HepG2 (cell line): Measurements from ENCODE around the gene TEX261. TPM values are rescaled to one million over a fixed set of nuclear protein-coding genes. Genes with fewer than 3 reads are reported as not detected.

Experiments used
- ARNT2 ChIP-seq: sonication (generic); formaldehyde crosslinking; IDR thresholded peaks from 2 replicates; pipeline ENCODE4 v1.8.0; 2022; ENCODE audit warnings: mild to moderate bottlenecking, low read depth, missing genetic modification reagents, moderate library complexity
- ELF1 ChIP-seq: sonication (generic); formaldehyde crosslinking; IDR thresholded peaks from 2 replicates; pipeline ENCODE4 v1.4.0; 2020; ENCODE audit warnings: missing genetic modification reagents
- FOXK1 ChIP-seq: sonication (generic); formaldehyde crosslinking; IDR thresholded peaks from 2 replicates; pipeline ENCODE4 v1.4.0; 2020; ENCODE audit warnings: low read depth, missing genetic modification reagents, borderline replicate concordance
- IKZF1 ChIP-seq: fragments of 450-650 bp; IDR thresholded peaks from 2 replicates; pipeline ENCODE4 v1.7.1; 2016
- KMT2A ChIP-seq: sonication (generic); formaldehyde crosslinking; IDR thresholded peaks from 2 replicates; pipeline ENCODE4 v1.4.0; 2020; ENCODE audit warnings: missing genetic modification reagents
- NFAT5 ChIP-seq: sonication (generic); formaldehyde crosslinking; IDR thresholded peaks from 2 replicates; pipeline ENCODE4 v1.4.0; 2020; ENCODE audit warnings: missing genetic modification reagents
- SOX6 ChIP-seq, 2 experiments: fragments of 450-650 bp in 1 of 2; sonication (generic) in 1 of 2; formaldehyde crosslinking in 1 of 2; IDR thresholded peaks; 2 replicates each; pipeline versions ENCODE4 v1.4.0 to v1.6.1; 2017 to 2020; ENCODE audit warnings: antibody characterized with exemption in 1 of 2, mild to moderate bottlenecking in 1 of 2, missing genetic modification reagents in 1 of 2
- ZBTB10 ChIP-seq: sonication (generic); formaldehyde crosslinking; IDR thresholded peaks from 2 replicates; pipeline ENCODE4 v1.4.0; 2020; ENCODE audit warnings: missing genetic modification reagents, borderline replicate concordance
- ZNF788 ChIP-seq: sonication (generic); formaldehyde crosslinking; IDR thresholded peaks from 2 replicates; pipeline ENCODE4 v1.5.0; 2020; ENCODE audit warnings: mild to moderate bottlenecking, missing genetic modification reagents, borderline replicate concordance
- polyA plus RNA-seq, 8 experiments: library from polyadenylated mRNA; depleted of rRNA in 3 of 8; stranded (reverse) in 7 of 8; unstranded in 1 of 8; fragments of >200 nt; fragmentation: Illumina TruSeq in 4 of 8; extraction: Trizol in 4 of 8; gene quantifications; 2 replicates each; pipeline versions ENCODE4 v1.2.1 to v1.2.3, GENCODE V29; 2011 to 2016; ENCODE audit warnings: low read depth in 4 of 8, missing spikeins in 1 of 8, mixed read lengths in 1 of 8; ENCODE audit not compliant: insufficient read depth in 1 of 8
- total RNA-seq, 5 experiments: library from RNA; depleted of rRNA; stranded (reverse); fragments of >200 nt; fragmentation: Illumina TruSeq; extraction: Trizol; gene quantifications; 2 replicates each; pipeline ENCODE4 v1.2.3, GENCODE V29; 2016; ENCODE audit warnings: low read depth in 1 of 5

Gene TEX261
- total and polyA plus RNA-seq, 2 of the 13 experiments (the other 11 are each of a cell fraction or from before 2014, with no cell fraction given), result 43.8 to 78.7 TPM

- TF ChIP-seq NFAT5 (no peak), ZNF788 (no peak), KMT2A (CRISPR knock-in tag) (no peak), SOX6 (IDR thresholded peaks at IDR 0.05) (no peak), SOX6 (CRISPR knock-in tag; IDR thresholded peaks at IDR 0.05) (no peak), IKZF1 (no peak), ARNT2 (CRISPR knock-in tag) (no peak), ZBTB10 (CRISPR knock-in tag) (no peak), FOXK1 (CRISPR knock-in tag) (no peak), ELF1 (no peak)
These were observed 39.8 kb downstream of the TEX261 start (continued) for GRCh38 chr2:70954886-70955285.
